OCI-LY7 (cell line): ENCODE measurements around the gene SHISA4. TPM values are rescaled to one million over a fixed set of nuclear protein-coding genes. Genes with fewer than 3 reads are reported as not detected.

ENCODE experiments used
- BruUV-seq: library from RNA; stranded (reverse); fragments of 400-500 nt; replicated peaks from 2 replicates; lab custom pipeline; 2021; lab: Mats Ljungman, UMichigan
- CTCF ChIA-PET: fragments of 300-600 bp; sonication (Branson Sonifier 250); formaldehyde crosslinking; loops from one replicate; lab custom pipeline; 2022; ENCODE audit warnings: antibody characterized with exemption; ENCODE audit not compliant: unreplicated experiment; lab: Charles Lee
- POLR2A ChIA-PET: fragments of 300-600 bp; sonication (Branson Sonifier 250); formaldehyde crosslinking; loops from one replicate; lab custom pipeline; 2022; ENCODE audit warnings: antibody characterized with exemption; lab: Charles Lee
- DNase-seq: peaks from one replicate; pipeline ENCODE4 v3.0.0-alpha.2; 2015; ENCODE audit warnings: low spot score
- H2AFZ ChIP-seq: fragments of 200-600 bp; sonication (generic), shearing (Covaris generic); 2 replicates; pipeline ENCODE4 v1.6.1; 2014; ENCODE audit warnings: mild to moderate bottlenecking, antibody characterized with exemption, low read length, moderate library complexity
- H3K27ac ChIP-seq: fragments of 200-600 bp; sonication (generic); 2 replicates; pipeline ENCODE4 v1.5.1; 2014; ENCODE audit warnings: mixed run types, low read depth, mild to moderate bottlenecking, moderate library complexity, low read length, inconsistent platforms; ENCODE audit not compliant: poor library complexity, severe bottlenecking
- H3K36me3 ChIP-seq: fragments of 200-600 bp; sonication (generic); 2 replicates; pipeline ENCODE4 v1.6.1; 2014; ENCODE audit warnings: mild to moderate bottlenecking, antibody characterized with exemption, low read length, moderate library complexity, mixed read lengths; ENCODE audit not compliant: insufficient read depth
- H3K4me1 ChIP-seq: fragments of 200-600 bp; sonication (generic); 2 replicates; pipeline ENCODE4 v1.5.1; 2014; ENCODE audit warnings: mild to moderate bottlenecking, low read length; ENCODE audit not compliant: insufficient read depth, poor library complexity, severe bottlenecking
- H3K4me2 ChIP-seq: fragments of 200-600 bp; sonication (generic); 2 replicates; pipeline ENCODE4 v1.6.1; 2014; ENCODE audit warnings: mild to moderate bottlenecking, low read length
- H3K4me3 ChIP-seq: fragments of 200-600 bp; sonication (generic); 2 replicates; pipeline ENCODE4 v1.5.1; 2014; ENCODE audit warnings: mild to moderate bottlenecking, low read depth, low read length; ENCODE audit not compliant: poor library complexity, severe bottlenecking
- H3K79me2 ChIP-seq: fragments of 200-600 bp; sonication (generic); 2 replicates; pipeline ENCODE4 v1.6.1; 2016; ENCODE audit warnings: low read depth, mild to moderate bottlenecking, low read length, moderate library complexity, mixed read lengths; ENCODE audit not compliant: insufficient read depth
- H3K9me2 ChIP-seq: fragments of 200-600 bp; sonication (generic); 2 replicates; pipeline ENCODE4 v1.6.1; 2016; ENCODE audit warnings: mild to moderate bottlenecking, low read length, mixed read lengths; ENCODE audit not compliant: insufficient read depth
- H3K9me3 ChIP-seq: fragments of 200-600 bp; sonication (generic); 2 replicates; pipeline ENCODE4 v1.6.1; 2014; ENCODE audit warnings: mild to moderate bottlenecking, mixed run types, low read length, mixed read lengths
- H4K20me1 ChIP-seq: fragments of 200-600 bp; sonication (generic); 2 replicates; pipeline ENCODE4 v1.6.1; 2014; ENCODE audit warnings: mild to moderate bottlenecking, antibody characterized with exemption, low read length, moderate library complexity, mixed read lengths; ENCODE audit not compliant: insufficient read depth
- EZH2phosphoT487 ChIP-seq: fragments of 200-600 bp; sonication (generic); IDR thresholded peaks from 2 replicates; pipeline ENCODE4 v1.6.1; 2018; ENCODE audit warnings: low read depth, borderline replicate concordance, mild to moderate bottlenecking, mixed run types, antibody characterized with exemption, low read length, moderate library complexity, mixed read lengths
- intact Hi-C: fragments of 100-400 bp; cut with micrococcal nuclease; formaldehyde crosslinking; loops from one replicate; pipeline ENCODE4 v1.10.0; 2022; ENCODE audit not compliant: unreplicated experiment
- total RNA-seq, 2 experiments: library from RNA; depleted of rRNA in 1 of 2; stranded (reverse); fragments of >200 nt in 1 of 2; shearing (Covaris generic) in 1 of 2; gene quantifications; 2 replicates each; pipeline ENCODE4 v1.2.3, GENCODE V29; 2014 to 2022
- TF ChIP-seq, protein P1 (sequence below): fragments of 200-600 bp; sonication (generic); conservative IDR thresholded peaks from 2 replicates; pipeline ENCODE4 v1.5.1; 2014; ENCODE audit warnings: mild to moderate bottlenecking, antibody characterized with exemption, low read length, moderate library complexity, mixed read lengths

SHISA4 gene
- total RNA-seq, 2 experiments from 2014 or later, result not detected

DNA sequence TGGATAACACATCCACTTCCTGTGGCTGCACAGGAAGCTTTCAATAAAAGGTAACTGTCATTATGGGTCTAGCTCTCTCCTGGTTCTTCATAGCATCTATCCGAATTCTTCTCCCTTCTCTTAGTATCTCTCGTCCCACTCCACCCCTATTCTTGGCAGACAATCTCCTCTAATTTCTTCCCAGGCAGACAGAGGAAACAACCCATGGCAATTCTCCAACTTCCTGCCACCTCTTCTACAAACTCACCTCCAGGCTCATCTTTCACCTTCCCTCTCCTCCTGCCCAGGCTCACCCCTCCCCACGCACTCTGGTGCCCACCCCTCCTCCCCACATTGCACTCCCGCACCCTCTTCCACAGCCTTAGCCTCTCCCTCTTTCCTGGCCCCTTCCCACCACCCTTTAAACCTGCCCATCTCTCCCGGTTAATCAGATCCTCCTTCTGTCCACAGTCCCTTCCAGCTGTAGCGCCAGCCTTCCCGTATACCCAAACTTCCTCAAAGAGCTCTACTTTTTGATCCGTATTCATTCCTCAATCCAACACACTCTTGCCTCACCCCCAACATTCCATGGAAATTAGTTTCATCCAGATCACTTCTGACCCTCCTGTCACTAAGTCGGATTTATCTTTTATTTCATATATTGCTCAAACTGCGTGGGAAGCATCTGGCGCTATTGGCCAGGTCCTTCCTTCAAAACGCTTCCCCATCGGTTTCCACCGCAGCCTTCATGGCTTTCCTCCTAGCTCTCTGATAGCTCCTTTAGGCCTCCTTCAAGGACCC, 25.9 kb downstream of the SHISA4 start:
- Histone ChIP-seq H3K4me2 (no peak overlapping the region), H3K4me1 (no peaks in the 10 kb centered on the region), H4K20me1 (no peaks in the 10 kb centered on the region), H2AFZ (0 out of 2 replicates have a peak overlapping the region, but pooled peaks have one; percentile 39), H3K79me2 (no peaks in the 10 kb centered on the region), H3K9me2 (no peaks in the 10 kb centered on the region), H3K9me3 (no peaks in the 10 kb centered on the region), H3K4me3 (no peak overlapping the region), H3K36me3 (no peaks in the 10 kb centered on the region), H3K27ac (no peak overlapping the region)
- DNase-seq, result no peak
- intact Hi-C loops, result no loop called here
- ChIA-PET CTCF (no interaction called here), POLR2A (interaction anchor here (0.6 kb wide), 1 partner anchor 12 kb away, joined by 4 read pairs; no protein-coding TSS in a partner anchor)
- no TSS peak for BruUV-seq
- TF ChIP-seq, protein P1, sequence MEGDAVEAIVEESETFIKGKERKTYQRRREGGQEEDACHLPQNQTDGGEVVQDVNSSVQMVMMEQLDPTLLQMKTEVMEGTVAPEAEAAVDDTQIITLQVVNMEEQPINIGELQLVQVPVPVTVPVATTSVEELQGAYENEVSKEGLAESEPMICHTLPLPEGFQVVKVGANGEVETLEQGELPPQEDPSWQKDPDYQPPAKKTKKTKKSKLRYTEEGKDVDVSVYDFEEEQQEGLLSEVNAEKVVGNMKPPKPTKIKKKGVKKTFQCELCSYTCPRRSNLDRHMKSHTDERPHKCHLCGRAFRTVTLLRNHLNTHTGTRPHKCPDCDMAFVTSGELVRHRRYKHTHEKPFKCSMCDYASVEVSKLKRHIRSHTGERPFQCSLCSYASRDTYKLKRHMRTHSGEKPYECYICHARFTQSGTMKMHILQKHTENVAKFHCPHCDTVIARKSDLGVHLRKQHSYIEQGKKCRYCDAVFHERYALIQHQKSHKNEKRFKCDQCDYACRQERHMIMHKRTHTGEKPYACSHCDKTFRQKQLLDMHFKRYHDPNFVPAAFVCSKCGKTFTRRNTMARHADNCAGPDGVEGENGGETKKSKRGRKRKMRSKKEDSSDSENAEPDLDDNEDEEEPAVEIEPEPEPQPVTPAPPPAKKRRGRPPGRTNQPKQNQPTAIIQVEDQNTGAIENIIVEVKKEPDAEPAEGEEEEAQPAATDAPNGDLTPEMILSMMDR, result no peak
- TF ChIP-seq EZH2phosphoT487, result no peak

DNA sequence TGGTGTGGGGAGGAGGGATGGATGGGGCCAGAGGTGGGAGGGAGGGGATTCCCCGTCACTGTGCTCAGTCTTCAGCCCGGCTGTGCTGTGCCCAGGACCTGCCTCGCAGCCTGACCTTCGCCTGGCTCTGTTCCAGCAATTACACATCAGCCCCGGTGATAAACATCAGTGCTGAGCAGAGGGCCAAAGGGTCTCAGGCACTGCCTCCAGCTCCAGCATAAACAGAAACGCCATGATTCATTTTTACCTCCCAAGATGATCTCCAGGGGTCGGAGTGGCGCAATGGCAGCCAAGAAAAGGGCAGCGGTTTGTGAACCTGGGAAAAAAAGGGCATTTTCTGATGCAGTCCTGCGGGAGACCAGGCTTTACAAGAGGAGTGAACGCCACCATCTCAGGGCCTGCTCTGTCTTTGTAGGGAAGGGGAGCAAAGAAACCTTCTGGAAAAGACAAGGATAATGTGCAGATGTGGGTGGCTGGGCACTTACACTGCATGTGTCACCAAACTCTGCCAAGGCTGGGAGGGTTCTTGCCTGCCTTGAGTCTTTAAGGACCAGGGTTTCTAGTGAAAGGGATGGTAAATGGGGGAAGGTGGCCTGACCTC, 28.1 kb downstream of the SHISA4 start:
- no peak overlapping the region for H2AFZ ChIP-seq
- POLR2A ChIA-PET, result interaction anchor here (0.5 kb wide), 1 partner anchor 321 kb away, joined by 3 read pairs; no protein-coding TSS in a partner anchor

More for the DNA sequence above, 28.1 kb downstream of the SHISA4 start:
- CTCF ChIA-PET, result interaction anchor here (0.5 kb wide), 1 partner anchor 88 kb away, joined by 3 read pairs; the partner anchor contains the start of gene IPO9
- no TSS peak for BruUV-seq
- Histone ChIP-seq H3K36me3 (no peaks in the 10 kb centered on the region), H3K27ac (no peak overlapping the region), H3K79me2 (no peaks in the 10 kb centered on the region), H3K4me1 (no peaks in the 10 kb centered on the region), H3K9me2 (no peaks in the 10 kb centered on the region), H3K4me2 (no peak overlapping the region), H4K20me1 (no peaks in the 10 kb centered on the region), H3K4me3 (no peak overlapping the region), H3K9me3 (no peaks in the 10 kb centered on the region)
- TF ChIP-seq, protein P1, result no peak
- TF ChIP-seq EZH2phosphoT487, result no peak
- intact Hi-C loops, result no loop called here
- no peak for DNase-seq
